H54 (cell line): ENCODE data around the gene SPDYE5.
"Not testable (repeated sequence)": the region's sequence is repeated elsewhere in the genome, so short reads cannot be mapped to it uniquely, and the experiment has no call there.

ENCODE experiments used
- DNase-seq: peaks from one replicate; pipeline ENCODE4 v3.0.0; 2011; ENCODE audit warnings: low spot score, mixed read lengths; ENCODE audit not compliant: insufficient read length
- FAIRE-seq: peaks from 3 replicates; lab custom pipeline; 2011; peaks lifted over from hg19 to GRCh38; lab: Jason Lieb, UNC
- POLR2A ChIP-seq: IDR thresholded peaks from 2 replicates; pipeline ENCODE4 v1.6.1; 2011; ENCODE audit warnings: low read depth, mild to moderate bottlenecking, low read length

Gene SPDYE5, protein sequence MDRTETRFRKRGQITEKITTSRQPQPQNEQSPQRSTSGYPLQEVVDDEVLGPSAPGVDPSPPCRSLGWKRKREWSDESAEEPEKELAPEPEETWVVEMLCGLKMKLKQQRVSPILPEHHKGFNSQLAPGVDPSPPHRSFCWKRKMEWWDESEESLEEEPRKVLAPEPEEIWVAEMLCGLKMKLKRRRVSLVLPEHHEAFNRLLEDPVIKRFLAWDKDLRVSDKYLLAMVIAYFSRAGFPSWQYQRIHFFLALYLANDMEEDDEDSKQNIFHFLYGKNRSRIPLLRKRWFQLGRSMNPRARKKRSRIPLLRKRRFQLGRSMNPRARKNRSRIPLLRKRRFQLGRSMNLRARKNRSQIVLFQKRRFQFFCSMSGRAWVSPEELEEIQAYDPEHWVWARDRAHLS

DNA sequence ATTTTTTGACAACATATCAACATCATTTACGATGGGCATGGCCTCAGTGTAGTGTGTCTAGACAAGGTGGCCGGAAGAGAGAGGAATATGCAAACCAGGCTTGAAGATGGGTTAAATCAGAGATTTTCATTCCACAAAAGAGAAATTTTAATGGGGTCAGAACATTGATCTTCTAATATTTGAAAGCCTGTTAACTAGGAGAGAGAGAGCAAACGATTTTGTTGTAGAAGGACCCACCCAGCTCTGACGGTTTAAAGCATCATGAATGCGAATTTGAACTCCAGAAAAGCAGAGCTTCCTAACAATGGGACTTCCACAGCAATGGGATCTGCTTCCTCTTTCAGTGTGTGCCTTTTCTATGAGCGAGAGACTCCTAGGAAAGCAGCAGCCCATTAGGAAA lies at the start of gene SPDYE5:
TSS of gene SPDYE5 (plus strand) at position 301 of the 400 bp plus-strand sequence. CDS start 1,728 bp downstream, outside the sequence.
- DNase-seq, FAIRE-seq: not testable (repeated sequence)

DNA sequence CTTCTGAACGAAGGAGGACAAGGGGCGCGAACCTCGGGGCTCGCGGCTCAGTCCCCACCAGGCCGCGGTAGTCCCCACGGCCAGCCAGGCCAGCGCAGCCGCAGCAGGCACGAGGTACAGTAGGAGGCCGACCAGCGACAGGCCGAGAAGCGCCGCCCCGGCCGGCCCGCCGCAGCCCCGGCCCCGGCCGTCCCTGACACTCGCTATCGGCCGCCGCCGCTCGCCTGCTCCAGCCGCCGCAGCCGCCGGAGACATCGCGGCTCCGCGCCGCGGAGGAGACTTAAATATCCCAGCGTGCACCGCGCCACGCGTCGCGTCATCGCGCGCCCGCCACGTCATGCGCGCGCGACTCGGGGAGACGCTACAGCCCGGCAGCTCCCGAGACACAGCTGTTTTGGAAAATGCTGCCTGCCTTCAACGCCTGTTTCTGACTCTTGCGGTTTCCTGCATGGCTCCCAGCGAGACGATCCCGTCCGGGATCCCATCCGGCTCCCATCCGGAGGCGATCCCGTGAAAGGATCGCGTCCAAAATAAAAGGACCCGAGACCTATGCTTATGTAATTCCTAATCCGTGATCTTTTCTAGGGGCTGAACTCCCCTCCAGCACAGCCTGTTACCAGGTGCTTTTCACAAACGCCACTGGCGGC lies 49.5 kb upstream of the SPDYE5 start:
- not testable (repeated sequence) for DNase-seq, FAIRE-seq
- TF ChIP-seq POLR2A: peak; percentile 46

DNA sequence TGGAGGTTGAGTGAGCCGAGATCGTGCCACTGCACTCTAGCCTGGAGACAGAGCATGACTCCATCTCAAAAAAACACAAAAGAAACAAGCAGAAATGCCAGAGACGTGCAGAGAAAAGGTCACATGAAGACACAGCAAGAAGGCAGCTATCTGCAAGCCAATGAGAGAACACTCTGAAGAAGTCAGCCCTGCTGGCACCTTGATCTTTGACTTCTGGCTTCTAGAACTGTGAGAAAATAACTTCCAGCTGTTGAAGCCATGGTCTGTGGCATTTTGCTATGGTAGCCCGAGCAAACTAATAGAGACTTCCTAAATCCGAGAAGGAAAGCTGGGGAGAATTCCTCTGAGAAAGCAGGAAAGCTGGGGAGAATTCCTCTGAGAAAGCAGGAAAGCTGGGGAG lies 42.2 kb upstream of the SPDYE5 start:
- not testable (repeated sequence) for DNase-seq, FAIRE-seq

DNA sequence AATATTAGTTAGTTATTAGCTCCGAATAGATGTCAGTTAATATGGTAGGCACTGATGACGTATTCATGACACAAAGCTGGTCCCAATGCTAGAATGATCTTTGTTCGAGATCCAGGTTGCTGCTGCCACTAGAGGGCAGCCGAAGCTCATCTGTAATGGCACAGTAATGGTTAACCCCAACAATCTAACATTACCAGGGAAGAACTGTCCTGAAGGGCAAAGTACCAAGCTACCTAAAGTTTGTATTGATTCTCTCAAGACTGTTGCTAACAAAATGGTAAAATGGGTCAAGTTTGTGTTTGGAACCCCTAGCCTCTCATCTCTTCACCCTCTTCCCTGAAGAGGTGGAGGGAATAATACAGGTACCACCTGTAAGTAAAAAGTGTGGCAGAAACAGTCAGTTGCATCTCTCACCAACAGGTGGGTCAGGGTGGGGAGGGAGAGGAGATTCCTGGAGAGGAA lies 39.6 kb upstream of the SPDYE5 start:
- DNase-seq, FAIRE-seq: not testable (repeated sequence)

DNA sequence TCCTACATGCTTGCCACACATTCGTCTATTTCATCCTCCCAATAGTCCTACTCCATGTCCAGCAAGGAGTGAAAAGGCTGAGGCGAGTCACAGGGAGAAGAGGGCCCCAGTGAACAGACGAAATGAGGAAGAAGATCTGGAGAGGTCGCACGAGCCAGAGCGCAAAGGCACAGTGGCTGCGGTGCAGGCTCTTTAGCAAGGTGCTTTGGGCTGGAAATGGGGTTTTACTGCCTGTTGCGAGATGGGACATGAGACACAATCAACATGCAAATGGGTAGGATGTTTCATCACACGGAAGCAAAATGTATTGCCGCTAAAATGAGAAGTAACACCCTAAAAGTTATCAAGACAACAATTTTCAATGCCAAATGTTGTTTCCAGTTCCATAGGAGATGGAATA lies 35.7 kb upstream of the SPDYE5 start:
- not testable (repeated sequence) for FAIRE-seq, DNase-seq

DNA sequence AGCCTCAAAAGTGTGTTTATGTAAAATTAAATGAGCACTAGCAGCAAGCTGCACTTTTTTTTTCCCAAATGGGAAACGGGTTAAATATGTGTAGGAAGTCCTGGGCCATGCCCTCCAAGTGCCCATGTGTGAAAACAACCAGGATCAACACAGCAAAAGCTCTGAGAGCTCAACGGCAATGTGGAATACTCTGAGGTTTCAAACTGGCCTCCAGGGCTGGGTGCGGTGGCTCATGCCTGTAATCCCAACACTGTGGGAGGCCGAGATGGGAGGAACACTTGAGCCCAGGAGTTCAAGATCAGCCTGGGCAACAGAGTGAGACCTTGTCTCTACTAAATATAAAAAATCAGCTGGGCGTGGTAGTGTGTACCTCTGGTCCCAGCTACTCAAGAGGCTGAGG lies 34.1 kb upstream of the SPDYE5 start:
- not testable (repeated sequence) for DNase-seq, FAIRE-seq

DNA sequence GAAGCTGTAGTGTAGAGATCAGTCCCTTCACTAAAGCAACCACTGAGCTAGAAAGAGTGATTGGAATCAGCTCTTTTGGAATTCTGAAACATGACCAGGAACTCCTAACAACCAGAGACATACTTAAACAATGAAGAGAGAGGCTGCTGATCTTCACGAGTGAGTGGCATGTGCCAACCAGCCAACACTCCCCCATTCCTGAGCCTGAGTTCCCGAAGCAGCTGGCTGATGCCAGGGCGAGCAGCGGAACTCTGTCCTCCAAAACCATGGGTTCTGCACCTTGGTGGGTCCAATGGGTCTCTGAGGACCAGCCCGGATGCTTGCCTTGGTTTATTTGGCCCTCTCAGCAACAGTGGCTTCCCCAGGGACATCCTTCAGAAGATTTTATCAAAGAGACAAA lies 31.6 kb upstream of the SPDYE5 start:
- FAIRE-seq, DNase-seq: not testable (repeated sequence)

DNA sequence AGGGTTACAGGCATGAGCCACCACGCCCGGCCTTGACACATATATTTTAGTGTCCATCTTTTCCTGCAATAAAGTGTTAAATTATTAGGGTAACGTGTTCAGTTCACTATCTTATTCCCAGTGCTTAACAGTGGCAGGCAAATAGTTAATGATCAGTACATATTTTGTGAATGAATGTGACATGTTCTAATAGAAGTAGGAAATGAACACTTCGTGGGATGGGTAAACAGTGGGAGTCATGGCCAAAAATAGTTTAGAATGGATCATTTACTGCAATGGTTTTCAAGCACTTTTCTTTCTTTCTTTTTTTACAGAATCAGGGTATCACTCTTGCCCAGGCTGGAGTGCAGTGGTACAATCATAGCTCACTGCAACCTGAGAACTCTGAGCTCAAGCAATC lies 22.0 kb upstream of the SPDYE5 start:
- not testable (repeated sequence) for FAIRE-seq, DNase-seq

DNA sequence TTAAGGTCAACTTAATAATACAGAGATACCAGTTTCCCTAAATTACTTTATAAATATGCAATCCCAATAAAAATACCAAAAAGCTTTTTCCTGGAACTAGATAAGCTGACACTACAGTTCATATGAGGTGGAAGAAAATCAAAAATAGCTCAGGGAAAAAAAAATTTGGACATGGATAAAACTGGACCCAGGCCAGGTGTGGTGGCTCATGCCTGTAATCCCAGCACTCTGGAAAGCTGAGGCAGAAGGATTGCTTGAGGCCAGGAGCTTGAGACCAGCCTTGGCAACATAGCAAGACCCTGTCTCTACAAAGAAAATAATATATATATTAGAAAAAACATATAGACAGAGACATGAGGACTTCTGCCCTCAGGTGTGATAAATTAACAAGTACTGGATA lies 14.7 kb upstream of the SPDYE5 start:
- not testable (repeated sequence) for DNase-seq, FAIRE-seq

DNA sequence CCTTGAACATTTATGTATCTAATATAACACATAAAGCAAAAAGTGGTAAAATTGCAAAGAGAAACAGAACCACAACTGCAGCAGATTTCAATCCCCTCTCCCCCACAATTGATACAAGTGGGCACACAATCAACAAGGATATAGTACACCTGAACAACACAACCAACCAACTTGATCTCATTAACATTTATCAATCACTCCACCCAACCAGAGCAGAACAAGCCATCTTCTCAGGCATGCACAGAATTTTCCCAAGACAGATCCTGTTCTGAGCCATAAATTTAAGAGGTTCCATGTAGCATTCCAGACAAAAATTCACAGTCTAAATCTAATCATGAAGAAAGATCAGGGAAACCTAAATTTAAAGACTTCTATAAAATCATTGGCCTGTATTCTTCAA lies 11.8 kb upstream of the SPDYE5 start:
- not testable (repeated sequence) for DNase-seq, FAIRE-seq

DNA sequence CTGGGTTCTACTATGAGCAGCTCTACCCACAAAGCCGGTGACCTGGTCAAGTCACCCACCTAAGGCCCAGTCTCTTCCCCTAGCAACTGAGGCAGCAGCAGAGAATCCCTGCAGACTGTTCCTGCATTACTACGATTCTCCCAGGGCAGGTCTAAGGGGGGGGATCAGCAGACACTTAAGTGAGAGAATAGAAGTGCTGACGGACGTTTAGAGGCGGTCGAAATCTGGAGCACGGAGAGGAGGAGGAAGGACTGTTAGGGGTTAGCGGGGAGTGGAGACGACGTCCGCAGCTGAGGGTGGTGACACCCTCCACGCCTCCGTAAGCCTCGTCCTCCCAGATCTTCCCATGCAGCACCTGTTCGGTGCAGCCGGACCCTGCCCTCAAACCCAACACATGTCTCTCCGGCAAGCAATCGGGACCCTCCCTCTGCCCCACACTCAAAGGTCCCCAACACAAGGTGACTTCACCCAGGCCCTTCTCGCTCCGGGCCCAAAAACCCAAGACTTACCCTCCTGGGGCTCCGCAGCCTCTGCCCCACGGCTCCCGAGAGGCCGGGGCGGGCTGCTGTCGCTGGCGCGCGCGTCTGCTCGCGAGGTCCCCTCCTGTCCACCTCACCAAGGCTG lies 6.7 kb upstream of the SPDYE5 start:
- not testable (repeated sequence) for DNase-seq, FAIRE-seq

DNA sequence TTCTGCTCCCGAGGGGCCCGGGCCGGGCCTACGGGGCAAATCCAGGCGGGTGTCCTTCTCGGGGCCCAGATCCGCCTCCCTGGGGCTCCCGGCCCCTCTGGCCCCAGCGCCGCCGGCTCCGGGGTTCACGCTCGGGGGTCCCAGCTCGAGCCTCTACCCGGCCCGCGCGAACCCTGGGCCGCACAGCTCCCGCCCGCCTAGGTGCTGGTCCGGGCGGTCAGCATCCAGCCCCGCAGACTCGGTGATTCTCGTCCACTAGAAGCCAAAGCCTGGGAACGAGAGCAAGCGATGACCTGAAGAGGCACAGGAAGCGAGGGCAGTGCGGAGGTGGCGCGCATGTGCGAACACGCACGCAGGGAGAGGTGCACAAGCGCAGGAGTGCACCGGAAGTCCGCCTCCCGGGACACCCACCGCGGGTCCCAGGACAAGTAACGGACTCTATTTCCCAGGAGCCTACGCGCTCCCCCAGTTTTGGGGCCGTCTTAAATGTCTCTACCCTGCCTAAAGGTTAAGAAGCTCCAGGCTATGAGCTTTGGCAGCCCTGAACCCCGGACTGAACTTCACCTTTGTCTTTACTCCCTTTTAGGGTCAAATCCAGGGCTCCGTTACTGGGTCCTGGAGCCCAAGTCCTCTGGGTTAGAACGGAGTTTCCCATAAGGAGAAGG lies 6.0 kb upstream of the SPDYE5 start, which contains the start of gene POM121C:
TSS of gene POM121C (minus strand) at position 321 of the 665 bp plus-strand sequence. CDS start 44,803 bp downstream, outside the sequence.
- TF ChIP-seq POLR2A: peak; percentile 87
- DNase-seq (peak; percentile 68), FAIRE-seq (peak; percentile 75)

DNA sequence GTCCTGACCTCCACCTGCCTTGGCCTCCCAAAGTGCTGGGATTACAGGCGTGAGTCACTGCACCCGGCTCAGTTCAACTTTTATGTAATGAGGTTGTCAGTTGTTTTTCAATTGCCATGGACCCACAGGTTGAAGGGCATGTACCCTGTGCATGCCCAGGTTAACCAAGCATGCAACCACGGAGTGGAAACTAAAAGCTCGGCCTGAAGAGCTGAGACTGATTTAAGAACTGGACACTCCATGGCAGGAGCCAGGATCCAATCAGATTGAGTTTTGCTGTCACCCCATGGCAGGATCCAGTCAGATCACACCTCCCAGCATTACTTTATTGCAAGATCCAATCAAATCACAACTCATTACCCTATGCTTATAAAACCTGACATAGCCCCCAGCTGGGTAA lies 16.9 kb downstream of the SPDYE5 start:
- DNase-seq, FAIRE-seq: not testable (repeated sequence)

DNA sequence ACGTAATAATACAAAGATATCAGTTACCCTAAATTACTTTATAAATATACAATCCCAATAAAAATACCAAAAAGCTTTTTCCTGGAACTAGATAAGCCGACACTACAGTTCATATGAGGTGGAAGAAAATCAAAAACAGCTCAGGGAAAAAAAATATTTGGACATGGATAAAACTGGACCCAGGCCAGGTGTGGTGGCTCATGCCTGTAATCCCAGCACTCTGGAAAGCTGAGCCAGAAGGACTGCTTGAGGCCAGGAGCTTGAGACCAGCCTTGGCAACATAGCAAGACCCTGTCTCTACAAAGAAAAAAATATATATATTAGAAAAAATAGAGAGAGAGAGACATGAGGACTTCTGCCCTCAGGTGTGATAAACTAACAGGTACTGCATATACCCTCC lies 26.7 kb downstream of the SPDYE5 start:
- not testable (repeated sequence) for DNase-seq, FAIRE-seq

DNA sequence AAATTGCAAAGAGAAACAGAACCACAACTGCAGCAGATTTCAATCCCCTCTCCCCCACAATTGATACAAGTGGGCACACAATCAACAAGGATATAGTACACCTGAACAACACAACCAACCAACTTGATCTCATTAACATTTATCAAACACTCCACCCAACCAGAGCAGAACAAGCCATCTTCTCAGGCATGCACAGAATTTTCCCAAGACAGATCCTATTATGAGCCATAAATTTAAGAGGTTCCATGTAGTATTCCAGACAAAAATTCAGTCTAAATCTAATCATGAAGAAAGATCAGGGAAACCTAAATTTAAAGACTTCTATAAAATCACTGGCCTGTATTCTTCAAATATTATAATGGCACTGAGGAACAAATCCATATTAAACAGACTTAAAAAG lies 29.6 kb downstream of the SPDYE5 start:
- FAIRE-seq: not testable (repeated sequence)

DNA sequence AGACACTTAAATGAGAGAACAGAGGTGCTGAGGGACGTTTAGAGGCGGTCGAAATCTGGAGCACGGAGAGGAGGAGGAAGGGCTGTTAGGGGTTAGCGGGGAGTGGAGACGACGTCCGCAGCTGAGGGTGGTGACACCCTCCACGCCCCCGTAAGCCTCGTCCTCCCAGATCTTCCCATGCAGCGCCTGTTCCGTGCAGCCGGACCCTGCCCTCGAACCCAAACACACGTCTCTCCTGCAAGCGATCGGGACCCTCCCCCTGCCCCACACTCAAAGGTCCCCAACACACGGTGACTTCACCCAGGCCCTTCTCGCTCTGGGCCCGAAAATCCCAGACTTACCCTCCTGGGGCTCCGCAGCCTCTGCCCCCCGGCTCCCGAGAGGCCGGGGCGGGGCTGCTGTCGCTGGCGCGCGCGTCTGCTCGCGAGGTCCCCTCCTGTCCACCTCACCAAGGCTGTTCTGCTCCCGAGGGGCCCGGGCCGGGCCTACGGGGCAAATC lies 35.2 kb downstream of the SPDYE5 start:
- not testable (repeated sequence) for FAIRE-seq, DNase-seq

More for the DNA sequence above, 29.6 kb downstream of the SPDYE5 start:
- not testable (repeated sequence) for DNase-seq
